SJSA1 (cell line): ENCODE results near the gene SLC47A2. TPM values are rescaled to one million over a fixed set of nuclear protein-coding genes. Genes with fewer than 3 reads are reported as not detected.

Source experiments
- DNase-seq, 2 experiments: peaks; one replicate each; pipeline ENCODE4 v3.0.0-alpha.2; 2015 to 2020; ENCODE audit warnings: low spot score in 2 of 2, low read depth in 1 of 2
- H3K27ac ChIP-seq: fragments of 250-450 bp; sonication (Bioruptor Pico); 2 replicates; pipeline ENCODE4 v1.5.1; 2020; ENCODE audit warnings: mild to moderate bottlenecking, moderate library complexity
- H3K27me3 ChIP-seq: fragments of 250-450 bp; sonication (Bioruptor Pico); replicated peaks from 2 replicates; pipeline ENCODE4 v1.5.1; 2020; ENCODE audit warnings: mild to moderate bottlenecking, moderate library complexity
- H3K36me3 ChIP-seq: fragments of 250-450 bp; sonication (Bioruptor Pico); 2 replicates; pipeline ENCODE4 v1.5.1; 2020; ENCODE audit warnings: mild to moderate bottlenecking
- H3K4me1 ChIP-seq: fragments of 250-450 bp; sonication (Bioruptor Pico); replicated peaks from 2 replicates; pipeline ENCODE4 v1.6.1; 2021; ENCODE audit warnings: mild to moderate bottlenecking
- H3K4me3 ChIP-seq: fragments of 250-450 bp; sonication (Bioruptor Pico); 2 replicates; pipeline ENCODE4 v1.5.1; 2020; ENCODE audit warnings: mild to moderate bottlenecking
- H3K9me3 ChIP-seq: fragments of 250-450 bp; sonication (Bioruptor Pico); replicated peaks from 2 replicates; pipeline ENCODE4 v1.5.1; 2020; ENCODE audit warnings: mild to moderate bottlenecking
- total RNA-seq: library from RNA; depleted of rRNA; stranded (reverse); fragments of >200 nt; shearing (Covaris generic); gene quantifications from 2 replicates; pipeline ENCODE4 v1.2.3, GENCODE V29; 2014

The SLC47A2 gene
- total RNA-seq, 1 experiment from 2014 or later, result not detected

- Histone ChIP-seq H3K27me3 (no peaks in the 10 kb centered on the region), H3K9me3 (no peaks in the 10 kb centered on the region), H3K4me3 (no peak overlapping the region), H3K27ac (peak overlapping the region; percentile 91), H3K36me3 (no peaks in the 10 kb centered on the region), H3K4me1 (peaks cover 17% of the 10 kb centered on the region)
- peak; percentile 50 to 84 for DNase-seq
Measured at GRCh38 chr17:19753051-19753509, 36.7 kb upstream of the SLC47A2 start.

- H3K4me1 ChIP-seq, result peaks cover 17% of the 10 kb centered on the region
- peak overlapping the region; percentile 91 for H3K27ac ChIP-seq
- no peaks in the 10 kb centered on the region for H3K9me3 ChIP-seq
- H3K4me3 ChIP-seq, result no peak overlapping the region
- H3K36me3 ChIP-seq, result no peaks in the 10 kb centered on the region
- peak in 1 of 2 experiments; percentile 10 for DNase-seq
- H3K27me3 ChIP-seq, result no peaks in the 10 kb centered on the region
Measured at GRCh38 chr17:19752216-19753050, 36.0 kb upstream of the SLC47A2 start.

- no peak overlapping the region for H3K27ac ChIP-seq
- no peak for DNase-seq
- H3K4me3 ChIP-seq, result no peak overlapping the region
- no peaks in the 10 kb centered on the region for H3K36me3 ChIP-seq
- H3K4me1 ChIP-seq, result peaks cover 17% of the 10 kb centered on the region
- H3K27me3 ChIP-seq, result no peaks in the 10 kb centered on the region
- no peaks in the 10 kb centered on the region for H3K9me3 ChIP-seq
Measured at GRCh38 chr17:19750835-19751234, 34.5 kb upstream of the SLC47A2 start.

- H3K4me1 ChIP-seq, result peaks cover 17% of the 10 kb centered on the region
- no peaks in the 10 kb centered on the region for H3K36me3 ChIP-seq
- no peaks in the 10 kb centered on the region for H3K27me3 ChIP-seq
- no peak for DNase-seq
- no peak overlapping the region for H3K4me3 ChIP-seq
- no peak overlapping the region for H3K27ac ChIP-seq
- no peaks in the 10 kb centered on the region for H3K9me3 ChIP-seq
Measured at GRCh38 chr17:19750020-19750572, 33.7 kb upstream of the SLC47A2 start.

- no peak for DNase-seq
- Histone ChIP-seq H3K27me3 (no peaks in the 10 kb centered on the region), H3K36me3 (no peaks in the 10 kb centered on the region), H3K4me3 (no peak overlapping the region), H3K9me3 (no peaks in the 10 kb centered on the region), H3K27ac (no peak overlapping the region), H3K4me1 (peaks cover 16% of the 10 kb centered on the region)
Measured at GRCh38 chr17:19748807-19749193, 32.4 kb upstream of the SLC47A2 start.

- H3K4me3 ChIP-seq, result no peak within 1 kb of the TSS
- no peak within 1 kb of the TSS for H3K27ac ChIP-seq
- H3K36me3 ChIP-seq, result no peaks in the 10 kb centered on the region
- no peak for DNase-seq
- H3K27me3 ChIP-seq, result no peaks in the 10 kb centered on the region
- H3K4me1 ChIP-seq, result peaks cover 9% of the 10 kb centered on the region
- H3K9me3 ChIP-seq, result no peaks in the 10 kb centered on the region
Measured at GRCh38 chr17:19747829-19748806, 31.7 kb upstream of the SLC47A2 start, which contains the start of gene ALDH3A1. ALDH3A1 (minus strand) TSS chr17:19748298; CDS start chr17:19745129, 3,169 bp downstream.

GRCh38 chr17:19747159-19747719 lies 30.9 kb upstream of the SLC47A2 start:
- H3K36me3 ChIP-seq, result no peaks in the 10 kb centered on the region
- H3K4me3 ChIP-seq, result no peak overlapping the region
- peaks cover under 1% of the 10 kb centered on the region; the same call in 1 of the 2 replicates for H3K4me1 ChIP-seq
- no peaks in the 10 kb centered on the region for H3K9me3 ChIP-seq
- DNase-seq, result no peak
- no peak overlapping the region for H3K27ac ChIP-seq
- no peaks in the 10 kb centered on the region for H3K27me3 ChIP-seq

GRCh38 chr17:19746517-19746916 lies 30.1 kb upstream of the SLC47A2 start:
- H3K27me3 ChIP-seq, result no peaks in the 10 kb centered on the region

GRCh38 chr17:19744922-19745757 lies 28.8 kb upstream of the SLC47A2 start:
- H3K36me3 ChIP-seq, result no peaks in the 10 kb centered on the region
- no peaks in the 10 kb centered on the region for H3K4me1 ChIP-seq
- H3K27ac ChIP-seq, result no peak overlapping the region
- H3K27me3 ChIP-seq, result no peaks in the 10 kb centered on the region
- no peaks in the 10 kb centered on the region for H3K9me3 ChIP-seq
- DNase-seq, result peak in 1 of 2 experiments; percentile 58
- H3K4me3 ChIP-seq, result no peak overlapping the region

More at GRCh38 chr17:19746517-19746916, 30.1 kb upstream of the SLC47A2 start:
- Histone ChIP-seq H3K27ac (no peak overlapping the region), H3K36me3 (no peaks in the 10 kb centered on the region), H3K4me1 (no peaks in the 10 kb centered on the region), H3K4me3 (no peak overlapping the region), H3K9me3 (no peaks in the 10 kb centered on the region)
- DNase-seq, result no peak

GRCh38 chr17:19744492-19744891 lies 28.1 kb upstream of the SLC47A2 start:
- no peaks in the 10 kb centered on the region for H3K9me3 ChIP-seq
- H3K4me3 ChIP-seq, result no peak overlapping the region
- H3K36me3 ChIP-seq, result no peaks in the 10 kb centered on the region
- DNase-seq, result no peak
- no peak overlapping the region for H3K27ac ChIP-seq
- no peaks in the 10 kb centered on the region for H3K4me1 ChIP-seq
- H3K27me3 ChIP-seq, result no peaks in the 10 kb centered on the region

GRCh38 chr17:19743101-19744100 lies 27.0 kb upstream of the SLC47A2 start:
- no peaks in the 10 kb centered on the region for H3K36me3 ChIP-seq
- no peaks in the 10 kb centered on the region for H3K9me3 ChIP-seq
- no peak overlapping the region for H3K27ac ChIP-seq
- H3K4me1 ChIP-seq, result no peaks in the 10 kb centered on the region
- no peak for DNase-seq
- H3K4me3 ChIP-seq, result no peak overlapping the region
- H3K27me3 ChIP-seq, result no peaks in the 10 kb centered on the region

- no peak overlapping the region for H3K4me3 ChIP-seq
Measured at GRCh38 chr17:19742495-19742894, 26.1 kb upstream of the SLC47A2 start.

More at GRCh38 chr17:19742495-19742894, 26.1 kb upstream of the SLC47A2 start:
- Histone ChIP-seq H3K27me3 (no peaks in the 10 kb centered on the region), H3K4me1 (no peaks in the 10 kb centered on the region), H3K27ac (no peak overlapping the region), H3K9me3 (no peaks in the 10 kb centered on the region), H3K36me3 (no peaks in the 10 kb centered on the region)
- no peak for DNase-seq
